Myocyte (in vitro differentiated cells): ENCODE results near the gene OTUB1. TPM values are rescaled to one million over a fixed set of nuclear protein-coding genes. Genes with fewer than 3 reads are reported as not detected.
A peak's percentile ranks its signal among the peaks of the same experiment; 100 is the strongest.

Experiments
- DNase-seq: peaks from one replicate; pipeline ENCODE4 v3.0.0-alpha.2; 2012; ENCODE audit warnings: low read depth
- total RNA-seq: library from RNA; depleted of rRNA; stranded (reverse); fragments of >200 nt; gene quantifications from 2 replicates; pipeline ENCODE4 v1.2.3, GENCODE V29; 2014

Gene OTUB1
- total RNA-seq, 1 donor from 2014 or later, result 47.0 TPM

DNA sequence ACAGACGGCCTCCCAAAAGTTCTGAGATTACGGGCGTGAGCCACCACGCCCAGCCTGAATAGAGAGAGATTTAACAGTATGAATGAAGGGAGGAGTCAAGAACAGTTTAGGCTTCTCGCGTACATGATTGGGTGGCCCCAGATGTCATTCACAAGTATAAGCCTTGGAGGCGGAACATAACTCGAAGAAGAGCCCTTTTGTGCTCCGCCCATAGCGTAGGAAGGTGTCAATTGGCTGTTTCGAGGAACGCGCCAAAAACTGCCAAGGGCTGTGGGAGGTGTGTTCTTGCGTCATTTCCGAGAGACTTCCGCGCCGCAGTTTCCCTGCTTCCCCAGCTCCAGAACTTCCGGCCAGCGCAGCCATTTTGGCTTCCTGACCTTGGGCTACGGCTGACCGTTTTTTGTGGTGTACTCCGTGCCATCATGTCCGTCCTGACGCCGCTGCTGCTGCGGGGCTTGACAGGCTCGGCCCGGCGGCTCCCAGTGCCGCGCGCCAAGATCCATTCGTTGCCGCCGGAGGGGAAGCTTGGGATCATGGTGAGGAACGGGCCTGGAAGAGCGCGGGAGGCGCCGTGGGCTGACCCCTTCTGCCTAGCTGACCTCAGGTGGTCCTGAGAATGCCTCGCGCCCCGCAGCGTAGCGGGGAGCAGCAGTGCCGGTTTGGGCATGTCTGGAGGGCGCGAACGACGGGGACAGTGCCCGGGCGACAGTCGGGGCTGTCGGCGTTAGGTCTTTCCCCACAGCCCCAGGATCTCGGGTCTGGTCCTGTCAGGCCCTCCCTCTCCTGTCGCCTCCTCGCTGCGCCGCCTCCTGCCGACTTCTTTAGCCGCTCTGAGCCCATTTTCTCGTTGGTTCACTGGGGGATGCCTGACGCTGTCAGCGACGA is 11.7 kb upstream of the OTUB1 start, which contains the start of gene COX8A:
Gene COX8A, plus strand, starts transcription at position 362 of the 885 bp plus-strand sequence. Its CDS starts 61 bp downstream, at position 423.
- peak; percentile 100 for DNase-seq

GRCh38 chr11:63978551-63979239 is 7.5 kb upstream of the OTUB1 start:
- DNase-seq, result no peak

- DNase-seq, result no peak
These were observed 6.8 kb upstream of the OTUB1 start for GRCh38 chr11:63979426-63979825.

DNA sequence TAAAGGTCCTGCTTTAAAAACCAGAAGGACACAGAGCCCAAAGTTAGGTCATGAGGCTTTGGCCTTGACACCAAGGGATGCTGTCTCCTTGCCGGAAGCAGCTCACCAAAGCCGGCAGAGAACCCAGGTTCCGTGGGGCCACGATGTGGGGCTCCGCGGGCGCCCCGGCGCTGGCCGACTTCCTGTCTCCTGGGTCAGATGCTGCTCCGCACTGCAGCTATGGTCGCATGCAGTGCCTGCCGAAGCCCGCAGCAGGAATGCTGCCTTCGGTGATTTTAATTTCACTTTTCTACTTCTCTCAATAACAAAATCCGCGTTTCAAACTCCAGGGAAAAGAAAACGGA is 454 bp upstream of the OTUB1 start:
- DNase-seq, result no peak

DNA sequence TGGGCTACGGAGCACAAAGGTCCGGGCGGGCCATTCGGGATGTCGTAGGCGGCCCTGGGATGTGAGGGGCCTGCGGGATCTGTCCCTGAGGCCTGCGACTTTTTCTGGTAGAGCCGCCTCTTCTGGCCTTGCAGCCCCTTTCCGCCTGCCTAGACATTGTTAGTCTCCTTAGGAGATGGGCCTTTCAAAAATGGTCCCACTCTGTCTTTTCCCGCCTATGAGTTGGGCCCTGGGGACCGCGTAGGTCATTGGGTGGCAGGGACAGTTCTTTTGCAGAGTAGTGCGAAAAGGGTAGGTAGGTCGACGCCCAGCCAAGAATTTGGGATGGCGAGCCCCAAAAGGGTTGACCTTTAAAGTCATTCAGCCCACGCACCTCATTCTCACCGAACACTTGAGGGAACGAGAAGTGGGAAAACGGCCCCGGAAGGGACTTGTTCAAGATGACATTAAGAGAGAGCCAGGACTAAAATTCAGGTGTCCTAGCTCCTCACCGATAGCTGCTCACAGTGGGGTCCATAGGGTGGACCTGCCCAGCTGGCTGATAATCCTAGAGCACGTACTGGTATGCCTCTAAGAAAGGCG is 785 bp downstream of the OTUB1 start:
- DNase-seq, result no peak

- no peak for DNase-seq
These were observed 5.3 kb downstream of the OTUB1 start for GRCh38 chr11:63991558-63991957.

GRCh38 chr11:63993100-63993499 is 6.9 kb downstream of the OTUB1 start:
- peak; percentile 53 for DNase-seq

DNA sequence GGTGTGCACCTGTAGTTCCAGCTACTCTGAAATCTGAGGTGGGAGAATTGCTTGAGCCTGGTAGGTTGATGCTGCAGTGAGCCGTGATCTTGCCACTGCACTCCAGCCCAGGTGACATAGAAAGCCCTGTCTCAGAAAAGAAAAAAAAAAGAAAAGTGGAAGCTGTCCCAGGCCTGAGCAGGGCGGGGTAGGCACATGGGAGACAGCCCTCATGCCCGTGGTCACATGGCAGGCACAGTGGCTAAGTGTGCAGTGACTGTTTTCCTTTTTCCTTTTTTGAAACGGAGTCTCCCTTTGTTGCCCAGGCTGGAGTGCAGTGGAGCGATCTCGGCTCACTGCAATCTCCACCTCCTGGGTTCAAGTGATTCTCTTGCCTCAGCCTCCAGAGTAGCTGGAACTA is 7.8 kb downstream of the OTUB1 start:
- no peak for DNase-seq

DNA sequence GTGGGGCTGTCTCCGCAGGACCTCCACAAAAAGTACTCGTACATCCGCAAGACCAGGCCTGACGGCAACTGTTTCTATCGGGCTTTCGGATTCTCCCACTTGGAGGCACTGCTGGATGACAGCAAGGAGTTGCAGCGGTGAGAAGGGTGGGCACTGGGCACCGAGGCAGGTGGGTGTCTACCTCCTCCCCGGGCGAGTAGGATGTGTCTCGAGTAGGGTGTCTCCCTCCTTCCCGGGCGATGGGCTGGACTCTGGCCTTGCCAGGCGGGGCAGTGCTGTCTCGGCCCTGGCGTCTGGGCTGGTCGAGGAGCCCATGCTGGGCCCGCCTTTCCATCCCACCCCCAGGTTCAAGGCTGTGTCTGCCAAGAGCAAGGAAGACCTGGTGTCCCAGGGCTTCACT is 10.3 kb downstream of the OTUB1 start:
- DNase-seq, result no peak

DNA sequence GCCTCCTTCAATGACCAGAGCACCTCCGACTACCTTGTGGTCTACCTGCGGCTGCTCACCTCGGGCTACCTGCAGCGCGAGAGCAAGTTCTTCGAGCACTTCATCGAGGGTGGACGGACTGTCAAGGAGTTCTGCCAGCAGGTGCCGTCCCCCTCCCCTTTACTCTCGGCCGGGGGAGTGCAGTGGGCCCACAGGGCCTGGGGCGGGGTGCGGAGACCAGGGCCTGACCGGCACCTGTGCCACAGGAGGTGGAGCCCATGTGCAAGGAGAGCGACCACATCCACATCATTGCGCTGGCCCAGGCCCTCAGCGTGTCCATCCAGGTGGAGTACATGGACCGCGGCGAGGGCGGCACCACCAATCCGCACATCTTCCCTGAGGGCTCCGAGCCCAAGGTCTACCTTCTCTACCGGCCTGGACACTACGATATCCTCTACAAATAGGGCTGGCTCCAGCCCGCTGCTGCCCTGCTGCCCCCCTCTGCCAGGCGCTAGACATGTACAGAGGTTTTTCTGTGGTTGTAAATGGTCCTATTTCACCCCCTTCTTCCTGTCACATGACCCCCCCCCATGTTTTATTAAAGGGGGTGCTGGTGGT is 11.0 kb downstream of the OTUB1 start:
- DNase-seq, result no peak

- no peak for DNase-seq
These were observed 11.6 kb downstream of the OTUB1 start for GRCh38 chr11:63997801-63998337.

DNA sequence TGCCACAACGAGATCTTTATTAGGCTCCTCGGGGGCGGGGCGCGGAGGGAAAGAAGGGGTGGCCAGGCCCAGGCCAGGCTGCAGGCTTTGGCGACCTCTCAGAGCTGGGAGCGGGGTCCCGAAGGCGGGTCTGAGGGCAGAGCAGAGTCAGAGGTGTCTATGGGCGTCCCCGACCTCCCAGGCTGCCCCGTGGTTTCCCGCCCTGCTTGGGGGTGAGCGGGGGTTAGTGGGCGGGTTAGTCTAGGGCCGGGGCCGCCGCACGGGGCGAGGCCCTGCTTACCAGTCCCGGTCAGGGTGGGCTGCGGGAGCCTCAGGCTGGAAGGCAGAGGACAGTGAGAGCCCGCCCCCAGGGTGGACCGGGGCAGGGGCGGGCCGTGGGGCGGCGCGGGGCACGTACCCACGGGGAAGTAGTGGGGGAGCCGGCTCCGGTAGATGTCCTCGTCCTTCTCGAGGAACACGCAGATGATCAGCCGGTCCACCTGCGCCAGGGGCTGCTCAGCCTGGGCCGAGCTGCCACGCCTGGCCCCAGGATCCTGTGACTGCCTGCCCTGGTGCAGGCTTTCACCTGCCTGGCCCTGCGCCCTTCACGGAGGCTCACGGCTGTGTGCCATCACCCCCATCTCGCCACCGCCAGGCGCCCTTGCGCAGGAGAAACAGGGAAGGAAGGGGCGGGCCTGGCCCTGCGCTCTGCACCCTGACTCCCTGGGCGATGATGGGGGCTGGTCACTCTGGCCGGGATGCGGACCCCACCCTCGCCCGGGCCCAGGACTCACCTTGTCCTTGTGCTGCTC is 12.5 kb downstream of the OTUB1 start:
- DNase-seq, result no peak

- DNase-seq, result no peak
These were observed 13.2 kb downstream of the OTUB1 start for GRCh38 chr11:63999349-64000025.

DNA sequence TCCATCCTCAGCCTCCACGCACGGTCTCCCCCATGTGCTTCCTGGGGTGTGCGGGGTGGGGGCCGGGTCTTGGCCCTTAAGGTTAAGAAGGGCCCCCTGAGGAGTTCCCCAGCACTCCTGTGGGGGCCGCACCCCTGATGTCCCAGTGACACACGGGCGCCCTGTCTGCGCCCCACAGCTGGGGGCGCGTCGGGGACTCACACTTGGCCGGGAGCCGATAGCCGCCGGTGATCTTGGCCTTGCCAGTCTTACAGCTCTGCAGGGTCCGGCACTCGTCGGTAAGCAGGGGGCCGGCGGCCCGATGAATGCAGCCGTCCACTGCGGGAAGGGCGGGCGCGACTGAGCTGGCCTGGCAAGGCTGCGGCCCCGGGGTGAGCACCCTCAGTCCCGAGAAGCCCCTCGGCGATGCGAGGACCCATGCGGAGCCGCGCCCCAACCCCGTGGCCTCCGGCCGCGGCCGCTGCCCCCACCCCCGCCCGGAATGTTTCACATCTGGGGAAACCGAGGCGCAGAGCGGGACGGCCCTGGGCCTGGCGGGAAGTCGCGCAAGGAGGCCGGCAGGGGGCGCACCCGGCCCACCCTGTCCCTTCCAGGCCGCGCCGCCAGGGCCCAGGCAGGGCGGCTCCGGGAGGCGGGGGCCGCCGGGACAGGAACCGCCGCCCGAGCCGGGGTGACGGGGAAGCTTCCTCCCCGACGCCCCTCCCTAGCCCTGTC is 13.9 kb downstream of the OTUB1 start:
- DNase-seq, result no peak

DNA sequence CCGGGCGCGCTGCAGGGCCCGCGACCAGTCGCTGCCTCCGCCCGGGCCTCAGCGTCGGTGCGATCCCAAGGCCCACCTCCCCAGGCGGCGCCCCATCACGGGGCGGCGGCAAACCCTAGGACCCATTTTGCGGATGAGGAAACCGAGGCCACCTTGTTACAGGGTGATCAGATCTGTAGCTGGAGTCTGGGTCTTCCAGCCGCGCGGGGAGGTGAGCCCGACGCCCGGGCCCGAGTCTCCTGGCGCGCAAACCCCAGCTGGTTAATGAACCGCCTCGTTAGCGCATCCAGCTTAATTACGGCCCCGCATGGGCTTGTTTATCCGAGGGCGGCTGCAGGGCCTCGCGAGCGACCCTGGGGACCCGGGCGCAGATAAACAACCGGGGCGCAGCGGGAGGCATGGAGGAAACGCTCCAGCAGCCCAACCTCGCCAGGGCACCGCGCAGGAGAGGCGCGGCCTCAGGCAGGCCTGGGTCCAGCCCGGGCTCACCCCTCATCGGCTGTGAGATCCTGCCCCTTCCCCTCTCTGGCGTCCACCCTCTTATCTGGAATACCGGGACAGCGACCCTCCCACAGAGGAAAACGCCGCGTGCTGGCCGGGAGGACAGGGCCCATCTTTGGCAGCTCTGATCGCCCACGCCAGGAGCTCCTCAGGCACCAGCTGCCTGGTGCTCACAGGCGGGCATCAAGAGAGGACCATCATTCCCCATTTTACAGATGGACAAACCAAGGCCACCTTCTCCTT is 14.7 kb downstream of the OTUB1 start:
- DNase-seq, result no peak

- DNase-seq, result no peak
These were observed 15.5 kb downstream of the OTUB1 start for GRCh38 chr11:64001484-64002420.

DNA sequence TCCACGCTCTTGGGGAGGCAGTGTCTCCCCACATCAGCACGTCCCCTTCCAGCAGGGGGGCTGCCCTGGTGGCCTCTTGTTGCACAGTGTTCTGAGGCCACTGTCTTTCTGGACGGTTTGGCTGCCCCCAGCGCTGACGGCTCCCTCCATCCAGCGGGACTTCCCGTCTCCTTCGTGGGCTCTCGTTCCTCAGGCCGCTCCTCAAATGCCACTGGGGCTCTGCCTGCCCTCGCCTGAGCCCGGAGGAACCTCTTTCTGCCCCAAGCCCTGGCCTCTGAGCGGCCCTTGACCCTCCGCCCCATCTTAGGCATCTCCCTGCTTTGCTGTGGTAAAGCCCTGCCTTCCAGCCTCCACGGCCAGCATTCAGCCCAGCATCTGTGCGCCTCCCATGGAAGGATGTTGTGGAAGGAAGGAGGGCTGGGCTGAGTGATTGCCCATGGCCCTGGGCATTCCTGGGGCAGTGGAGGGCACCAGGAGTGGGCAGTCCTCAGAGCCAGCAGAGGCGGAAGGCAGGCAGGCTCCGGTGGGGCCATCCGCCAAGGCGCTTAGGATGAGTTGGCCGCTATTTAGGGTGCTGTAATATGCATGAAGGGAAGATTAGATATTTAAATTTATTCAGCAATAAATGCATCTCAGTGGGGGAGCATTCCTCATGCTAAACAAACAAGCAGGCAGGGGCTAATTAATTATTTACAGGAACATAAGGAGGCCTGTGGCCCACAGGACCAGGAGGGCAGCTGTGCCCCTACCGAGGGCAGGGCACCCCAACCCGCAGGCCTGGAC is 17.8 kb downstream of the OTUB1 start:
- DNase-seq, result no peak
